ENCODE results near the gene SSTR5. TPM values are rescaled to one million over a fixed set of nuclear protein-coding genes. Genes with fewer than 3 reads are reported as not detected.

Gene SSTR5
- total and polyA plus RNA-seq, 2 donors (not counting 1 experiment from before 2014, with no cell fraction given) = not detected

DNA sequence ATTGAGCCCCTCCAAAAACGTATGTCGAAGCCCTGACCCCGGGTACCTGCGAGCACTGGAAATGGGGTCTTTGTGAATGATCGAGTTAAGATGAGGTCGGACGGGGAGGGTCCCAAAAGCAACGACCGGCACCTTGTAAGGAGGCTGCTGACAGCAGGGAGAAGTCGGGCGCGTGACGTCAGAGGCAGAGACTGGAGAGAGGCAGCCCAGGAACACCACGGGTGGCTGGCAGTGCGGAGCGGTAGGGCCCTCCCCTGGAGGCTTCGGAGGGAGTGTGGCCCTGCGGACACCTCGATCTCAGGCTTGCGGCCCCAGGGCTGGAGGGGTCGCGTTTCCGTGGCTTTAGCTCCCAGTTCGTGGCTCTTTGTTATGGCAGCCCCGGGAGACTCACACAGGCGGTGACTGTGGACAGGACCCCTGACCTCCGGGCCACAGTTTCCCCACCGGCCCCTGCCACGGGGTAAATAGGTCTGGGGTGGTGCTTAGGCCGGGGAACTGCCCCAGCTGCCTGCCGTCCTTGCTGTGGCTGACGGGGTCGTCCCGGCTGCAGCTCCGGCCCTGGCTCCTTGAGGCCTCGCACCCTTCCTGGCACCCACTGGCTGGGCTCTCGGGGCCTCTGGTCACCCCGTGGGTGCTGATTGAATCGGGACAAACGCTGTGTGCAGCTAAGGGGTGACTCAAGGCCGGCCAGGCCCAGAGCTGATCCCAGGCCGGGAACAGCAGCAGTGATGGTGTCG is 10.6 kb upstream of the SSTR5 start:
- H3K9me3 Mint-ChIP-seq (ENCODE audit: insufficient read depth) = peaks cover 4% of the 10 kb centered on the region
- H3K27me3 Mint-ChIP-seq = peaks cover 13% of the 10 kb centered on the region
- TF ChIP-seq CTCF (IDR thresholded peaks at IDR 0.05) = no peak
- TF ChIP-seq EZH2 (IDR thresholded peaks at IDR 0.05; ENCODE audit: borderline replicate concordance, insufficient read depth, low read depth, low read length, poor library complexity, severe bottlenecking) = no peak
- H3K27me3 ChIP-seq (replicated peaks in 1 of 4; ENCODE audit: control extremely low read depth in 1 of 4, control insufficient read depth in 3 of 4, insufficient read depth in 4 of 4, low read length in 3 of 4) = peaks cover 0 to 23% (median 0%) of the 10 kb centered on the region in 4 experiments
- WGBS (ENCODE audit: insufficient coverage) = 88% methylated on average over 43 of the region's 43 CpGs
- H3K4me3 Mint-ChIP-seq = no peak overlapping the region
- DNase-seq (no peak), ATAC-seq (ENCODE audit: low read depth) (no peak)
- H4K20me1 ChIP-seq (ENCODE audit: control insufficient read depth, insufficient read depth, low read length, poor library complexity, severe bottlenecking) = no peaks in the 10 kb centered on the region
- POLR2A ChIA-PET = no interaction called here
- CTCF ChIA-PET = no interaction called here
- H2AFZ ChIP-seq (ENCODE audit: insufficient read depth, low read depth, low read length, poor library complexity, severe bottlenecking) = no peak overlapping the region
- no peaks in the 10 kb centered on the region for H3K36me3 ChIP-seq (replicated peaks in 1 of 2; ENCODE audit: control extremely low read depth in 1 of 2, control insufficient read depth in 1 of 2, extremely low read depth in 1 of 2, insufficient read depth in 2 of 2, low read length in 1 of 2)
- no peak overlapping the region for H3K4me3 ChIP-seq (ENCODE audit: control extremely low read depth in 1 of 5, extremely low read depth in 1 of 5, insufficient read depth in 1 of 5, low read depth in 2 of 5, low read length in 4 of 5)
- H3K79me2 ChIP-seq (ENCODE audit: control insufficient read depth, insufficient read depth, low read length) = no peaks in the 10 kb centered on the region
- H3K9ac ChIP-seq (ENCODE audit: low read length) = no peak overlapping the region
- no peak overlapping the region for H3K4me2 ChIP-seq (replicated peaks; ENCODE audit: low read depth, low read length, poor library complexity, severe bottlenecking)
- H3K27ac Mint-ChIP-seq = no peak overlapping the region
- peaks cover 0 to 43% (median 0%) of the 10 kb centered on the region in 3 donors for H3K9me3 ChIP-seq (ENCODE audit: control extremely low read depth in 1 of 3, control insufficient read depth in 2 of 3, insufficient read depth in 1 of 3, low read length in 2 of 3)
- H3K4me1 Mint-ChIP-seq = no peaks in the 10 kb centered on the region
- no peak overlapping the region for H3K27ac ChIP-seq (ENCODE audit: low read length in 2 of 2)
- intact Hi-C loops (cut with micrococcal nuclease) = no loop called here
- no peaks in the 10 kb centered on the region for H3K4me1 ChIP-seq (ENCODE audit: control insufficient read depth in 2 of 2, insufficient read depth in 2 of 2, low read length in 2 of 2)

GRCh38 chr16:1062895-1063294 is 9.7 kb upstream of the SSTR5 start:
- H3K9me3 Mint-ChIP-seq (ENCODE audit: insufficient read depth) = peaks cover 4% of the 10 kb centered on the region
- ChIA-PET POLR2A (no interaction called here), CTCF (no interaction called here)
- intact Hi-C loops (cut with micrococcal nuclease) = no loop called here
- no peaks in the 10 kb centered on the region for H3K4me1 Mint-ChIP-seq
- H3K27ac Mint-ChIP-seq = no peak overlapping the region
- no peak for TF ChIP-seq EZH2 (IDR thresholded peaks at IDR 0.05; ENCODE audit: borderline replicate concordance, insufficient read depth, low read depth, low read length, poor library complexity, severe bottlenecking)
- no peak for TF ChIP-seq CTCF (IDR thresholded peaks at IDR 0.05)
- DNase-seq (no peak), ATAC-seq (ENCODE audit: low read depth) (no peak)
- H3K27ac ChIP-seq (ENCODE audit: low read length in 2 of 2) = no peak overlapping the region
- no peak overlapping the region for H3K4me3 ChIP-seq (ENCODE audit: control extremely low read depth in 1 of 5, extremely low read depth in 1 of 5, insufficient read depth in 1 of 5, low read depth in 2 of 5, low read length in 4 of 5)
- peaks cover 18% of the 10 kb centered on the region for H3K27me3 Mint-ChIP-seq
- WGBS (ENCODE audit: insufficient coverage) = 74% methylated on average over 20 of the region's 20 CpGs
- H3K4me1 ChIP-seq (ENCODE audit: control insufficient read depth in 2 of 2, insufficient read depth in 2 of 2, low read length in 2 of 2) = no peaks in the 10 kb centered on the region
- no peak overlapping the region for H3K4me3 Mint-ChIP-seq
- H3K36me3 ChIP-seq (replicated peaks in 1 of 2; ENCODE audit: control extremely low read depth in 1 of 2, control insufficient read depth in 1 of 2, extremely low read depth in 1 of 2, insufficient read depth in 2 of 2, low read length in 1 of 2) = no peaks in the 10 kb centered on the region
- no peak overlapping the region for H3K9ac ChIP-seq (ENCODE audit: low read length)
- peaks cover 0 to 40% (median 0%) of the 10 kb centered on the region in 3 donors for H3K9me3 ChIP-seq (ENCODE audit: control extremely low read depth in 1 of 3, control insufficient read depth in 2 of 3, insufficient read depth in 1 of 3, low read length in 2 of 3)
- peaks cover 0 to 19% (median 0%) of the 10 kb centered on the region in 4 experiments for H3K27me3 ChIP-seq (replicated peaks in 1 of 4; ENCODE audit: control extremely low read depth in 1 of 4, control insufficient read depth in 3 of 4, insufficient read depth in 4 of 4, low read length in 3 of 4)
- no peaks in the 10 kb centered on the region for H3K79me2 ChIP-seq (ENCODE audit: control insufficient read depth, insufficient read depth, low read length)
- no peak overlapping the region for H2AFZ ChIP-seq (ENCODE audit: insufficient read depth, low read depth, low read length, poor library complexity, severe bottlenecking)
- H3K4me2 ChIP-seq (replicated peaks; ENCODE audit: low read depth, low read length, poor library complexity, severe bottlenecking) = no peak overlapping the region
- no peaks in the 10 kb centered on the region for H4K20me1 ChIP-seq (ENCODE audit: control insufficient read depth, insufficient read depth, low read length, poor library complexity, severe bottlenecking)

Data from B cell (primary cell).